K562 (cell line): ENCODE measurements around the gene LRRC61. TPM values are rescaled to one million over a fixed set of nuclear protein-coding genes. Genes with fewer than 3 reads are reported as not detected.
A peak's percentile ranks its signal among the peaks of the same experiment; 100 is the strongest.

Experiments
- ATF1 ChIP-seq, 2 experiments: fragments of 450-650 bp in 1 of 2; IDR thresholded peaks; 2 replicates each; pipeline ENCODE4 v1.6.1; 2016; ENCODE audit warnings: missing compliant biosample characterization in 1 of 2, missing genetic modification characterization in 1 of 2
- BACH1 ChIP-seq: fragments of 200-800 bp; sonication (Bioruptor generic); IDR thresholded peaks from 2 replicates; pipeline ENCODE4 v1.6.1; 2016; ENCODE audit warnings: missing genetic modification characterization, missing compliant biosample characterization
- BDP1 ChIP-seq: IDR thresholded peaks from 3 replicates; pipeline ENCODE4 v1.6.1; 2011; ENCODE audit not compliant: insufficient read length, insufficient read depth
- CBX2 ChIP-seq: fragments of 200-600 bp; sonication (generic); IDR thresholded peaks from one replicate; pipeline ENCODE4 v1.6.1; 2012; ENCODE audit warnings: mild to moderate bottlenecking, low read length, inconsistent platforms; ENCODE audit not compliant: insufficient read depth, poor library complexity, severe bottlenecking
- CXXC5 ChIP-seq: fragments of 250-450 bp; sonication (Bioruptor Pico); IDR thresholded peaks from 2 replicates; pipeline ENCODE4 v1.8.0; 2022; ENCODE audit warnings: inconsistent platforms, mild to moderate bottlenecking, moderate library complexity
- ILK ChIP-seq: fragments of 450-650 bp; IDR thresholded peaks from 2 replicates; pipeline ENCODE4 v1.6.1; 2016; ENCODE audit warnings: missing genetic modification characterization, low read depth, mild to moderate bottlenecking, missing compliant biosample characterization, moderate library complexity, borderline replicate concordance
- KLF13 ChIP-seq: fragments of 450-650 bp; IDR thresholded peaks from 2 replicates; pipeline ENCODE4 v1.6.1; 2016; ENCODE audit warnings: missing genetic modification characterization, low read depth, mild to moderate bottlenecking, missing compliant biosample characterization, moderate library complexity, borderline replicate concordance
- MAFG ChIP-seq: fragments of 450-650 bp; conservative IDR thresholded peaks from 2 replicates; pipeline ENCODE4 v1.6.1; 2016; ENCODE audit warnings: missing genetic modification characterization, missing compliant biosample characterization
- MTA1 ChIP-seq: fragments of 450-650 bp; IDR thresholded peaks from 2 replicates; pipeline ENCODE4 v1.6.1; 2017; ENCODE audit warnings: borderline replicate concordance
- NFE2L1 ChIP-seq: fragments of 450-650 bp; IDR thresholded peaks from 2 replicates; pipeline ENCODE4 v1.6.1; 2016; ENCODE audit warnings: missing genetic modification characterization, low read depth, mild to moderate bottlenecking, missing compliant biosample characterization, moderate library complexity, borderline replicate concordance
- NFXL1 ChIP-seq: fragments of 450-650 bp; formaldehyde crosslinking; IDR thresholded peaks from 2 replicates; pipeline ENCODE4 v1.4.0; 2021; ENCODE audit warnings: mild to moderate bottlenecking
- NR2C1 ChIP-seq, 2 experiments: fragments of 450-650 bp; IDR thresholded peaks; 2 replicates each; pipeline ENCODE4 v1.6.1; 2017; ENCODE audit warnings: mild to moderate bottlenecking in 2 of 2, antibody characterized with exemption in 1 of 2, inconsistent platforms in 1 of 2, missing compliant biosample characterization in 1 of 2, missing genetic modification characterization in 1 of 2
- NR2C2 ChIP-seq, 2 experiments: fragments of 200-800 bp in 1 of 2; sonication (Bioruptor generic) in 1 of 2; sonication (generic) in 1 of 2; formaldehyde crosslinking in 1 of 2; IDR thresholded peaks; 2 replicates each; pipeline versions ENCODE4 v1.6.1 to v1.8.0; 2016 to 2022; ENCODE audit warnings: mild to moderate bottlenecking in 1 of 2, missing compliant biosample characterization in 1 of 2, missing genetic modification characterization in 1 of 2, missing genetic modification reagents in 1 of 2
- TFE3 ChIP-seq: fragments of 450-650 bp; formaldehyde crosslinking; IDR thresholded peaks from 2 replicates; pipeline ENCODE4 v1.4.0; 2020; ENCODE audit warnings: mild to moderate bottlenecking, mixed read lengths
- ZBTB11 ChIP-seq, 3 experiments: fragments of 200-800 bp in 1 of 3; fragments of 250-450 bp in 1 of 3; fragments of 450-650 bp in 1 of 3; sonication (Bioruptor Pico) in 1 of 3; sonication (Bioruptor generic) in 1 of 3; formaldehyde crosslinking in 1 of 3; IDR thresholded peaks; 2 replicates each; pipeline versions ENCODE4 v1.6.1 to v1.8.0; 2016 to 2022; ENCODE audit warnings: mild to moderate bottlenecking in 2 of 3, missing genetic modification characterization in 2 of 3, missing compliant biosample characterization in 1 of 3, moderate library complexity in 1 of 3
- ZKSCAN8 ChIP-seq: fragments of 200-800 bp; sonication (Bioruptor generic); IDR thresholded peaks from 2 replicates; pipeline ENCODE4 v1.6.1; 2016; ENCODE audit warnings: missing genetic modification characterization, missing compliant biosample characterization
- ZNF395 ChIP-seq: fragments of 200-800 bp; sonication (Bioruptor generic); IDR thresholded peaks from 2 replicates; pipeline ENCODE4 v1.6.1; 2017; ENCODE audit warnings: missing genetic modification characterization, missing compliant biosample characterization
- ZNF583 ChIP-seq: fragments of 250-450 bp; sonication (Bioruptor Pico); IDR thresholded peaks from 2 replicates; pipeline ENCODE4 v1.4.0; 2020
- ZNF695 ChIP-seq: fragments of 450-650 bp; formaldehyde crosslinking; IDR thresholded peaks from 2 replicates; pipeline ENCODE4 v1.4.0; 2020; ENCODE audit warnings: mild to moderate bottlenecking, moderate library complexity
- polyA plus RNA-seq, 8 experiments: library from polyadenylated mRNA; depleted of rRNA in 4 of 8; stranded (reverse) in 5 of 8; unstranded in 3 of 8; fragments of >200 nt; fragmentation: Nextera tagmentation in 2 of 8; fragmentation: Illumina TruSeq in 1 of 8; extraction: Ambion mirVana in 2 of 8; extraction: Trizol in 1 of 8; gene quantifications; 2 replicates each; pipeline versions ENCODE4 v1.2.1 to v1.2.3, GENCODE V29; 2011 to 2014; ENCODE audit warnings: inconsistent platforms in 1 of 8, missing spikeins in 1 of 8
- total RNA-seq, 7 experiments: library from RNA; depleted of rRNA in 6 of 7; stranded (reverse); fragments of >200 nt in 6 of 7; fragmentation: Illumina TruSeq in 2 of 7; extraction: Trizol in 2 of 7; gene quantifications; 2 replicates each; pipeline versions ENCODE4 v1.2.1 to v1.2.3, GENCODE V29; 2011 to 2021; ENCODE audit warnings: low replicate concordance in 1 of 7

Gene LRRC61
- total and polyA plus RNA-seq, 9 of the 15 experiments (the other 6 are each of a cell fraction or from before 2014, with no cell fraction given) = 1.3 to 55.2 (median 35.2) TPM

- TF ChIP-seq NFXL1 (CRISPR knock-in tag) (0 out of 2 replicates have a peak, but pooled peaks have one; percentile 63), BACH1 (tag) (peak; percentile 71; the same call in 1 of the 2 replicates), ZNF395 (CRISPR knock-in tag) (peak; percentile 73), NR2C1 (IDR thresholded peaks at IDR 0.05) (no peak), NR2C1 (tag; IDR thresholded peaks at IDR 0.05) (peak; percentile 86), ZNF583 (CRISPR knock-in tag) (peak; percentile 86; the same call in 1 of the 2 replicates), NFE2L1 (tag) (peak; percentile 71), NR2C2 (CRISPR knock-in tag; IDR thresholded peaks at IDR 0.05) (no peak), NR2C2 (tag; IDR thresholded peaks at IDR 0.05) (peak; percentile 59; the same call in 1 of the 2 replicates), MAFG (tag) (peak; percentile 28; the same call in 1 of the 2 replicates), ILK (peak; percentile 54; the same call in 1 of the 2 replicates), ZNF695 (CRISPR knock-in tag) (no peak), KLF13 (tag) (peak; percentile 66; the same call in 1 of the 2 replicates), ZBTB11 (CRISPR knock-in tag; IDR thresholded peaks at IDR 0.05) (peak in 1 of 3 experiments; percentile 58; a peak in 1 of 6 replicates), CXXC5 (CRISPR knock-in tag) (peak; percentile 44), MTA1 (no peak), CBX2 (no peak), BDP1 (no peak), ZKSCAN8 (CRISPR knock-in tag) (0 out of 2 replicates have a peak, but pooled peaks have one; percentile 61), TFE3 (CRISPR knock-in tag) (no peak), ATF1 (CRISPR knock-in tag; IDR thresholded peaks at IDR 0.05) (no peak), ATF1 (tag; IDR thresholded peaks at IDR 0.05) (peak; percentile 51)
Measured at GRCh38 chr7:150355666-150356059, 32.5 kb downstream of the LRRC61 start (continued).
